Posterior cingulate gyrus (tissue), 11 donors: ENCODE measurements around the gene SDR9C7.
"Not testable (repeated sequence)": the region's sequence is repeated elsewhere in the genome, so short reads cannot be mapped to it uniquely, and the experiment has no call there.

Experiments
- DNase-seq, 10 donors: peaks; one replicate each; pipeline versions ENCODE4 v3.0.0 to v3.0.0-alpha.2; 2020 to 2021; ENCODE audit warnings: mixed read lengths in 3 of 10
- intact Hi-C: fragments of 100-400 bp; cut with DNase I; formaldehyde crosslinking; loops from one replicate; pipeline ENCODE4 v1.15.1; 2023

Gene SDR9C7

DNA sequence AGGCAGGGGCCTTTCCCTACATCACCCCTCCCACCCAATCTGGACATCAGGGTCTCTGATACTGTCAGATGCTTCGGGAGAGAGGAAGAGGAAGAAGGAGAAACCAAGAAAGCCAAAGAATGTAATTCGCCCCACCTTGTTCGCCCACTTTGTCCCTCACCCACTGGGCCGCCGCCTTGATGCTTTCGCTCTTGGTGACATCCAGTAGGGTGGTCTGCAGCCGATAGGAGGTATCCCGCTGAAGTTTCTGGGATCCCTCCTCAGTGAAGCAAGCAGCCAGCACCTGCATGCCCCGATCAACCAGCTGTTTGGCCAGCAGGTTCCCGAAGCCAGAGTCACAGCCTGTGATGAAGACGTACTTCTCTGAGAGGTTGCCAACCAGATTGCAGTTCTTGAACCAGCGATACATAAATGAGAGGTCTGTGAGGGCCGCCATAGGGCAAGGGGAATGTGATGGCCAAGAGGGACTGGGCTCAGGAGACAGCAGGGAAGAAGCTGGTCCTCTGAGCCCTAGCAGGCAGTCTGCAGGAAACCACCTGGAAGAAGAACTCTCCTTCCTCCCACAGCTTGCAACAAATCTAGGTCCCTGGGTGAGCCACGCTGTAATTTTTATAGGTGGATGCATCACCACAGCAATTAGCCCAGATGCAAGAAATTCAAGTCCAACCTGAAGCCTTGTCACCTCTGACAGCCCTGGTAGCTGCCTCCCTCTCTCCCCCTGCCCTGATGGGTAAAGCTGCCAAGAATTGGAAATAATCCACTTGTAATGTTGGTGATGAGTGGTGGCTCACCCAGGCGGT is at the start of gene SDR9C7:
Gene SDR9C7, minus strand, starts transcription at position 583 of the 800 bp plus-strand sequence. Its CDS starts 147 bp downstream, at position 436.
- intact Hi-C loops, result no loop called here
- DNase-seq, result no peak

DNA sequence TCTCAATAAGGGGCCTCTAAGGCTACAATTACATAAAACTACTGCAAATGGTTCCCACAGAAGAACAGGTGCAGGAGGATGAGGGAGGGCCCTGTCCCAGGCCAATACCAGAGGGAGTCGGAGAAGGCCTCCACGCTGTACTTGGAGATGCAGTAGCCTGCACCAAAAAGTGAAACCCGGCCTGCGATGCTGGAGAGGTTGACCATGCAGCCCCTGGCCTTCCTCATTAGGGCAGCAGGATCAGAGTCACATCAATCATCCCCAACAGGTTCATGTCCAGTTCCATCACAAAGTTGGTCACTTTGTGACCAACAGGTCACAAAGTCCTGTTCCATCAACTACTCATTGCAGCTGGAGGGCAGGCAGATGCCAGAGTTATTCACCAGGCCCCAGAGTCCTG is 49.2 kb upstream of the SDR9C7 start:
- no peak for DNase-seq
- intact Hi-C loops, result no loop called here

DNA sequence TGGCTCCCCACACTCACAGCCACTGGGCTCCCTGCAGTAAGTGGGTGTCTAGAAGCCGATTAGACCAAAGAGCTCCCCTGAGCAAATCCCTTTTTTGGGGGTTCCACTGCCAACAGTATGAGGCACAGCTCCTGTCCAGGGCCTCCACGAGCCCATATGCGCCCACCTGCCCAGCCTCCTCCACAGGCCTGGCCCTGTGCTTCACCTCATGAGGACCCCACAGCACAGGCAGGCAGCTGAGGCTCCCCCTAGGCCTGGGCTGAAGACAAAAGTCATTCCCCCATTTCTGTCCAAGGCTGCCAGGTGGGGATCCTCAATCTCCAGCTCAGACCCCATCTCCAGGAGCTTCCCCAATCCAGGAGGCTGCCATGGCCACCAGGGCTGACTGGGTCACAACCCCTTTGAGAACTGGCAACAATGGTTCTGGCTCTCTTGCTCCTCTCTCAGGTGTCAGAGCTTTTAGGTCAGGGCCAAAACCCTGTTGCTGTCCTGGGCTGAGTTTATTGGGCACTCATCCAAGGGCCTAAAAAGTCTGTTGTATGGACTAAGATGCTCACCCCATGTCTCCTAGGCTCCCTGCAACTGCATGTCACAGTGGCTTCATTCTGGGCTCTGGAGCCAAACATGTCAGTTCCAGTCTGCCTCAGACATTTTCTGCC is 48.5 kb upstream of the SDR9C7 start:
- intact Hi-C loops, result not testable (repeated sequence)
- DNase-seq, result peak in 1 of 10 donors; percentile 45

DNA sequence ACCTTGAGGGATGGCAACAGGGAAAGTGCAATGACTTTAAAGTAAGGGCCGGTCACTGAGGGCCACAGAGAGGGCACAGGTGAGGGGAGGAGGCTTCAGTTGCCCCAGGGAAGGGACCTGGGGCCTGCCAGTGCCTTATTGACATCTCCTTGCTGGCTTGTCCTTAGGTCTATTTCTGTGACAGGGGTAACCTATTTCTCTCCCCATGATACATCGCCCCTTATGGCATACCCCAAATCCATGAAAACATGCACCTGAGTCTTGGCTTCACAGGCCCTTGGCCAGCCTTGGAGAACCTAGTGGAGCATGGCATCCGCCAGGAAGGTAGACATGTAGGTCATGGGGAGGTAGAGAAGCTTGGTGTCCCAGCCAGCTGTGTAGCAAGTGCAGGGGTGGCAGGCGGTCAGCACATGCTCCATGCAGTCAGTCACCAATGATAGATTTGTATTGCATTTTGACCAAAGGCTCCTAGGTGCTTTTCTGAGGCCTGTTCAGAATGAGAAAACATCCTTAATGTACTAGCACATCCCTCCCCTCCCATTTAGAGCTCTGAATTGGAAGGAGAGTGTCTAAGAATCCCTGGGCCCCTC is 46.8 kb upstream of the SDR9C7 start:
- DNase-seq, result no peak
- intact Hi-C loops, result no loop called here

DNA sequence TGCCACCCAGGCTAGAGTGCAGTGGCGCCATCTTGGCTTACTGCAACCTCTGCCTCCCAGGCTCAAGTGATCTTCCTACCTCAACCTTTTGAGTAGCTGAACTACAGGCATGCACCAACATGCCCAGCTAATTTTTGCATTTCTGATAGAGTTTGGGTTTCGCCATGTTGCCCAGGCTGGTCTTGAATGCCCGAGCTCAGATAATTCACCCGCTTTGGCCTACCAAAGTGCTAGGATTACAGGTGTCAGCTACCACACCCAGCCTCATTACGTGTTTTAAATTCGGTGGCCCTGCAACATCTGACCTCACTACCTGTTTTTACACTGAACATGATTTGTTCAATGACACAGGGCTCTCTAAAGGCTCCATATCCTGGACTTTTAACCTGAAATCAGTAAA is 46.1 kb upstream of the SDR9C7 start:
- intact Hi-C loops, result no loop called here
- no peak for DNase-seq

DNA sequence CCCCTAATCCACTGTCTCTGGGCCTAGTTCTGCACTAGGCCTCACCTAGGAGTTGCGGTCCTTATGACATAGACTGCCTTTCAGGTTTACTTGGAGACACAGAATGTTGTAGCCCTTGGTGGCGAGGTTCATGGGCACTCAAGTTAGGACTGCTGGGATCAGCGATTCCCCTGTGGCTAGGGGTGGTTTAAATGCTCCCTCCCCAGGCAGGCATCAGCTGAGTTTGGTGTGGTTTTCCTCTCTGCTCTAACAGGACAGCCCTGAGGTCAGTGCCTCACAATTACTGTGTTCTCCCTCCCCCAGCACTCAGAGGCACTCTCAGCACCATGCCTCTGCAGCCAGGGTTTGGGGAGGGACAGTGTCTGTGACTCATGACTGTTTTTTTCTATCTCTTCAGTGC is 45.4 kb upstream of the SDR9C7 start:
- peak in 1 of 10 donors; percentile 66 for DNase-seq
- intact Hi-C loops, result no loop called here

DNA sequence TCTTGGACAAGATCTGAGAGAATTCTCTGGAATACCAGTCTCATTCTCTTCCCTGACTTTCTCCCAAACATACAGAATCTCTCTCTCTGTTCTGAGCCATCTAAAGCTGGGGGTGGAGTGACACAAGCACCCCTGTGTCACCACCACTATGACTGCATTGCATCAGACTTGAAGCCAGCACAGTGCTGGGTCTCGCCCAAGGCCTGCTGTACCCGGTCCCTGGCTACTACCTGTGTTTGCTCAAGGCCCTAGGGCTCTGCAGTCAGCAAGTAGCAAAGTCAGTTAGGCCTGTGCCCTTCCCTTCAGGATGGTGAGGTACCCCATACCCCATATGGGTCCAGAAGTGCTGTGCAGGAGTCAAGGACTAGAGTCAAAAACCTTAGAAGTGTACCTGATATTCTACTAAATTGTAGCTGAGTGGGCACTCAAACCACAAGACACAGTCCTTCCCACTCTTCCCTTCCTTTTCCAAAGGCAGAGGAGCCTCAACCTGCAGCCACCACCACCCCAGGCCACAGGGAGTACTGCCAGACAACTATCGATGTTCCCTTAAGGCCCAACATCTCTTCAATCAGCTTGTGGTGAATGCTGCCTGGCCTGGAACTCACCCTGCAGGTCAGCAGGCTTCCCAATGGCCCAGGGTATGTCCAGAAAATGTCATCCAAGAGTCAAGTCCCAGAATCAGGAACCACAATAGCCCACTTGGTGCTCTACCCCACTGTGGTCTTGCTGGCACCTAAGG is 44.4 kb upstream of the SDR9C7 start:
- intact Hi-C loops, result no loop called here
- DNase-seq, result peak in 1 of 10 donors; percentile 59

DNA sequence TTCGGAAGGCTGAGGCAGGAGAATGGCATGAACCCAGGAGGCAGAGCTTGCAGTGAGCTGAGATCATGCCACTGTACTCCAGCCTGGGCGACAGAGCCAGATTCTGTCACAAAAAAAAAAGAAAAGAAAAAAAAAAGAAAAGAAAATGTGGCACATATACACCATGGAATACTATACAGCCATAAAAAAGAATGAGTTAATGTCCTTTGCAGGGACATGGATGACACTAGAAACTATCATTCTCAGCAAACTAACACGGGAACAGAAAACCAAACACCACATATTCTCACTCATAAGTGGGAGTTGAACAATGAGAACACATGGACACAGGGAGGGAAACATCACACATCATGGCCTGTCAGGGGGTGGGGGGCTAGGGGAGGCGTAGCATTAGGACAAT is 43.2 kb upstream of the SDR9C7 start:
- intact Hi-C loops, DNase-seq: not testable (repeated sequence)

DNA sequence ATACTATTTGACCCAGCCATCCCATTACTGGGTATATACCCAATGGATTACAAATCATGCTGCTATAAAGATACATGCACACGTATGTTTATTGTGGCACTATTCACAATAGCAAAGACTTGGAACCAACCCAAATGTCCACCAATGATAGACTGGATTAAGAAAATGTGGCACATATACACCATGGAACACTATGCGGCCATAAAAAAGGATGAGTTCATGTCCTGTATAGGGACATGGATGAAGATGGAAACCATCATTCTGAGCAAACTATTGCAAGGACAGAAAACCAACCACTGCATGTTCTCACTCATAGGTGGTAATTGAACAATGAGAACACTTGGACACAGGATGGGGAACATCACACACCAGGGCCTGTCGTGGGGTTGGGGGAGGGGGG is 40.0 kb upstream of the SDR9C7 start:
- intact Hi-C loops, DNase-seq: not testable (repeated sequence)

DNA sequence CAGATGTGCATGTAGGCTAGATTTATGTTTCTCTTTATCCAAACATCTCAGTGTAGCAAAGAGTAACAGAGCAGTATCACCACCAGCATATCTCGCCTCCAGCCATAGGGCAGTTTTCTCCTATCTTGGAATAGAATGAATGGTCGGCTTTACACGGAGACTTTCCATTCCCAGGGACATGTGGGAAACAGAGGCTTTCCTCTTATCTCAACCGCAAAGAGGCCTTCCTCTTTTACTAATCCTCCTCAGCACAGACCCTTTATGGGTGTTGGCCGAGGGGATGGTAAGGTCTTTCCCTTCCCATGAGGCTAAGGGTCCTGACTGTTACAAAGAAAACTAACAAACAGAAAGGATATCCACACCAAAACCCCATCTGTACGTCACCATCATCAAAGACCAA is 34.7 kb upstream of the SDR9C7 start:
- DNase-seq, intact Hi-C loops: not testable (repeated sequence)

DNA sequence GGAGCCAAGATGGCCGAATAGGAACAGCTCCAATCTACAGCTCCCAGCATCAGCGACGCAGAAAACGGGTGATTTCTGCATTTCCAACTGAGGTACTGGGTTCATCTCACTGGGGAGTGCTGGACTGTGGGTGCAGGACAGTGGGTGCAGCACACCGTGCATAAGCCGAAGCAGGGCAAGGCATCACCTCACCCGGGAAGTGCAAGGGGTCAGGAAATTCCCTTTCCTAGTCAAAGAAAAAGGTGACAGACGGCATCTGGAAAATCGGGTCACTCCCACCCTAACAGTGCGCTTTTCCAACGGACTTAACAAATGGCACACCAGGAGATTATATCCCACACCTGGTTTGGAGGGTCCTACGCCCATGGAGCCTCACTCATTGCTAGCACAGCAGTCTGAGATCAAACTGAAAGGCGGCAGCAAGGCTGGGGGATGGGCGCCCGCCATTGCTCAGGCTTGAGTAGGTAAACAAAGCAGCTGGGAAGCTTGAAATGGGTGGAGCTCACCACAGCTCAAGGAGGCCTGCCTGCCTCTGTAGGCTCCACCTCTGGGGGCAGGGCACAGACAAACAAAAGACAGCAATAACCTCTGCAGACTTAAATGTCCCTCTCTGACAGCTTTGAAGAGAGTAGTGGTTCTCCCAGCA is 31.9 kb upstream of the SDR9C7 start:
- intact Hi-C loops, result not testable (repeated sequence)
- DNase-seq, result peak in 1 of 10 donors; percentile 22

DNA sequence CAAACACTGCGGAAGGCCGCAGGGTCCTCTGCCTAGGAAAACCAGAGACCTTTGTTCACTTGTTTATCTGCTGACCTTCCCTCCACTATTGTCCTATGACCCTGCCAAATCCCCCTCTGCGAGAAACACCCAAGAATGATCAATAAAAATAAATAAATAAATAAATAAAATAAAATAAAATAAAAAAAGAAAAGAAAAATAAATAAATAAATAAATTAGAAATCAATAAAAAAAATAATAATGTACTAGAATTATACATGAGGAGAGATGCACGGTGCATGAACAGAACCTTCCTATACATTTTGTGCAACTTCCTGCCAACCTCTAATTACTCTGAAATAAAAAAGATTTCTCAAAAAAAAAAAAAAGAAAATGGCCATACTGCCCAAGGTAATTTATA is 30.9 kb upstream of the SDR9C7 start:
- DNase-seq, intact Hi-C loops: not testable (repeated sequence)

DNA sequence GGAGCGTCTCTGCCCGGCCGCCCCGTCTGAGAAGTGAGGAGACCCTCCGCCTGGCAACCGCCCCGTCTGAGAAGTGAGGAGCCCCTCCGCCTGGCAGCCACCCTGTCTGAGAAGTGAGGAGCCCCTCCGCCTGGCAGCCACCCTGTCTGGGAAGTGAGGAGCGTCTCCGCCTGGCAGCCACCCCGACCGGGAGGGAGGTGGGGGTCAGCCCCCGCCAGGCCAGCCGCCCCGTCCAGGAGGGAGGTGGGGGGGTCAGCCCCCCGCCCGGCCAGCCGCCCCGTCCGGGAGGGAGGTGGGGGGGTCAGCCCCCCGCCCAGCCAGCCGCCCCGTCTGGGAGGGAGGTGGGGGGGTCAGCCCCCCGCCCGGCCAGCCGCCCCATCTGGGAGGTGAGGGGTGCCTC is 29.3 kb upstream of the SDR9C7 start:
- DNase-seq, intact Hi-C loops: not testable (repeated sequence)

DNA sequence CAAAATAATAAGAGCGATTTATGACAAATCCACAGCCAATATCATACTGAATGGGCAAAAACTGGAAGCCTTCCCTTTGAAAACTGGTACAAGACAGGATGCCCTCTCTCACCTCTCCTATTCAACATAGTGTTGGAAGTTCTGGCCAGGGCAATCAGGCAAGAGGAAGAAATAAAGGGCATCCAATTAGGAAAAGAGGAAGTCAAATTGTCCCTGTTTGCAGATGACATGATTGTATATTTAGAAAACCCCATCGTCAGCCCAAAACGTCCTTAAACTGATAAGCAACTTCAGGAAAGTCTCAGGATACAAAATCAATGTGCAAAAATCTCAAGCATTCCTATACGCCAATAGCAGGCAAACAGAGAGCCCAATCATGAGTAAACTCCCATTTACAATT is 28.0 kb upstream of the SDR9C7 start:
- DNase-seq, intact Hi-C loops: not testable (repeated sequence)

DNA sequence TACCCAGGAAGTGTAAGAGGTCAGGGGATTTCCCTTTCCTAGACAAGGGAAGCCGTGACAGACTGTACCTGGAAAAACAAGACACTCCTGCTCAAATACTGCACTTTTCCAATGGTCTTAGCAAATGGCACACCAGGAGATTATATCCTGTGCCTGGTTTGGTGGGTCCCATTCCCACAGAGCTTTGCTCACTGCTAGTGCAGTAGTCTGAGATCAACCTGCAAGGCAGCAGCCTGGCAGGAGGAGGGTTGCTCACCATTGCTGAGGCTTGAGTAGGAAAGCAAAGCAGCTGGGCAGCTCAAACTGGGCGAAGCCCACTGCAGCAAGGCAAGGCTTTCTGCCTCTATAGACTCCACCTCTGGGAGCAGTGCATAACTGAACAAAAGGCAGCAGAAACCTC is 24.2 kb upstream of the SDR9C7 start:
- no peak for DNase-seq
- intact Hi-C loops, result no loop called here

DNA sequence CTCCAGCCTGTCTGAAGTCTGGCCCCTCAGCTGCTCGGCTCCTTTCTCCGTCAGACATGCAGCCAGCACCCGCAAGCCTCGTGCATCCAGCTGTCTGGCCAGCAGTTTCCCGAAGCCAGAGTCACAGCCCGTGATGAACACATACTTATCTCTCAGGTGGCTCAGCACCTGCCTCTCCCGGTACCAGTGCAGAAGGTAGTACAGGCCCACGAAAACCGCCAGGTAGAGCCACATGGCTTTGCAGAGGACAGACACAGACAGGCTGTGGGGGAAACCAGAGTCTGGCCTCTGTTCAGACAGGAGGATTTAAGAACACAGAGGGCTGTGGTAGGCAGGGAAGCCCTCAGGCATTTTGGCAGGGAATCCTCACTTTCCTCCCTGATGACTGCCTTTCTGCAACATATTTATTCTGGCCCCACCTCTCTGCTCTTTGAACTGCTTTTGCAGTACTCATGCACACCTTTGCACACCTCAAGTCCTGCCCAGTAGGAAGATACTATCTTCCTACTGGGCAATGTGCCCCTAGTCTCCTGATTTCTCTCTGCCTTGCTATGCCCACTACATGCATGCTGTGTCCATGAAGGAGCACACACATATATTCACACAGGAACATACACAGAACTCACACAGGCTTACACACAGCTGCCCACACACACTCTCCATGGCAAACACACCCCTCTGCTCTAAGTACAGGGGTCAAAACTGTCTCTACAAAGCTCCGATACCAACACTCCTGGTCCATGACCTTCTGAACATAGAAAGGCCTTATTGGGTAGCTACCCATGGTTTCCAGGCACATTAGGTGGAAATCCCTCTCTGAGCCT is 23.2 kb upstream of the SDR9C7 start, which contains the start of gene RDH16:
Gene RDH16, minus strand, starts transcription at position 380 of the 824 bp plus-strand sequence. Its CDS starts 146 bp downstream, at position 234.
- no peak for DNase-seq
- intact Hi-C loops, result no loop called here

DNA sequence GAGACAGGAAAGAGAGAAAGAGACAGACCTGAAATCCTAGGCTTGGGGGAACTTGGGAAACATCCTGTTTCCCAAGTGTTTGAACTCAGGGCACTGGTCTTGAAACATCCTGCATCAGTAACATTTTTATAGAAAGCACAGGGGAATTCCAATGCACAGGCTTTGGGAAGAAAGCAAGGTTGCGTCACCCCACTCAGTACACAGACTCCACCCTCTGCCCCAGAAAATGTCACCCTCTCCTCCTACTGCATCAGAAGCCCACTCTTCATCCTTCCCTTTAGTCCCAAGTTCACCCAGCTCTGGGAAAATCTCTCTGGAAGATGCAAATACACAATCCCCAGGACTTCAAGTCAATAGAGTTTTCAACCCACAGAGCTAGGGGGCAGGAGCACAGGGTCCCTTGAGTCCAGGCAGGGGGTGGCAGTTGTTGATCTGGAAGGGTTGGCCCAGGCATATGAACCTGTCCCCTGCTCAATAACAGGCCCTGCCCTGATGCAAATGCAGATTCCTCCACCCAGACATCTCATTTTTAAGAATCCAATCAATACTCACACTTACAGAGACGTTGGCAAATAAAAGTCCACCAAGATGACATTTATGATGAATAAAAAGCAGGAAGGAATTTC is 21.5 kb upstream of the SDR9C7 start:
- intact Hi-C loops, result no loop called here
- DNase-seq, result no peak

DNA sequence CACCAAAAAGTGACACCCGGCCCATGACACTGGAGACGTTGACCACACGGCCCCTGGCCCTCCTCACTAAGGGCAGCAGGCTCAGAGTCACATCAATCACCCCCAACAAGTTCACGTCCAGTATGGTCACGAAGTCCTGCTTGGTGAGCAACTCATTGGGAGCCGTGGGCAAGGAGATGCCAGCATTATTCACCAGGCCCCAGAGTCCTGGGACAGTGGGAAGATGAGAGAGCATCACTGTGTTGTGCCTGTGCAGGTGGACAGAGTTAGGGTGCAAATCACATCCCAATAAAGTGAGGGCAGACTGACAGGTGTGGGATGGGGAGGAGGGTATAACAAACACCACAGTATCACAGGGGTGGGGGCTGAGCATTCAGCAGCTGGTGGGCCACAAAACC is 20.7 kb upstream of the SDR9C7 start:
- intact Hi-C loops, result no loop called here
- no peak for DNase-seq
